HG02763 (cell line): Measurements from ENCODE around the gene RABAC1.
"Not testable (repeated sequence)": the region's sequence is repeated elsewhere in the genome, so short reads cannot be mapped to it uniquely, and the experiment has no call there.

Experiments
- ATAC-seq: cut with Tn5 transposase; IDR thresholded peaks from one replicate; pipeline ENCODE4 v1.9.1; 2021; ENCODE audit warnings: mild to moderate bottlenecking, moderate library complexity; ENCODE audit not compliant: unreplicated experiment

RABAC1 gene, protein sequence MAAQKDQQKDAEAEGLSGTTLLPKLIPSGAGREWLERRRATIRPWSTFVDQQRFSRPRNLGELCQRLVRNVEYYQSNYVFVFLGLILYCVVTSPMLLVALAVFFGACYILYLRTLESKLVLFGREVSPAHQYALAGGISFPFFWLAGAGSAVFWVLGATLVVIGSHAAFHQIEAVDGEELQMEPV

DNA sequence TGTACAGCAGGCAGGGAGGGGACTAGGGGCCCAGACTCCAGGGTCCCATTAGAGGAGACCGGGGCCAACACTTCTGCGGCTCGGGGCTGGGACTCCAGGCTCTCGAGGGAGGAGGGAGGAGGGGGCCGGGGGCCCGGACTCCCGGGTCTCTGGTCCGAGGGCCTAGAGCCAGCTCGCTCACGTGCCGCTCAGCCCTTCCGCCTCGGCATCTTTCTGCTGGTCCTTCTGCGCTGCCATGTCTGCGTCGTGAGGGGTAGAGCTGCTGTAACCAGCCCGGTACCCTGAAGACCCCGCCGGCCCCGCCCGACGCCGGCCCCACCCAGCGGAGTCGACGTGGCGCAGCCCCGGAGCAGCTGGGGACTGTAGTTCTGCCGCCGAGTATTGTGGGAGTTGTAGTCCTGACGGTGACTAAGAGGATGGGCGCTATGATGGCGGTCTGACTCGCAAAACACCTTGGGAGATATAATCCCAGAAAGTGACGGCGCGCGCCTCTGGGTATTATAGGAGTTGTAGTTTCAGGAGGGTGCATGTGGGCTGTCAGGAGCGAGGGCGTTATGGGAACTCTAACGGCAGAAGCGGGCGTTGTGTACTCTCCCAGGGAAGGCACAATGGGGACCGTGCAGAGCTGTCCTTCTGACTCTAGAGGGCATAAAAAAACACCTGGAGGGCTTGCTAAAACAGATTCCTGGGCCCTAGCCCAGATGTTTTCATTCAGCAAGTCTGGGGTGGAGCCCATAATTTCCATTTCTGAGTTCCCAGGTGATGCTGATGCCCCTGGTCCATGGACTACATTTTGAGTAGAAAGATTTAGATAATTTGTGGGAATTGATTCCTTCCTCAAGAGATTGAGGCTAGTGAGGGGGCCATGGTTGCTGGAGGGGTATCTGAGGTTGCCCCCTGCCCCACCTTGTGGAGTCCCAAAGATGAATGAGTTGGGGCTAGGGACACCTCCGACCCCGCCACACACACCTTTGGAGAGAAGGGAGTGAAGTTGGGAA is at the start of gene RABAC1:
RABAC1 (minus strand) TSS at position 266 of the 998 bp plus-strand sequence; CDS start at position 237, 29 bp downstream.
- peak; percentile 79 for ATAC-seq

DNA sequence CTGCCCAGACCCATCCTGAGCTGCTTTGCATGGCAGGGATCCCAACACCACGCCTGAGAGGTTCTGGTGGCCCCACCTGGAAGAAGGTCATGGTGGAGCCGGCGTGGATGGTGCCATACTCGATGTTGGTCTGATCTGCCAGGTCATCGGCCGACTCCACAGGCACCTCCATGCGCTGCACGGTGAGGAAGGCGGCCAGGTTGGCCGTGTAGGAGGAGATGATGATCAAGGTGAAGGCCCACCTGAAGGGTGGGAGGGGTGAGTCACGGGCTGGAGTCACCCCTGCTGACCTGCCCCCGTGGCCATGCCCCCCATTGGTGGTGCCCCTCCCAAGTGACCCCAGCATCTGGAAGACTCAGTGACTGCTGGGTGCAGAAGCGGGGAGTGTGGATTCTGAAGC is 47.4 kb upstream of the RABAC1 start:
- no peak for ATAC-seq

DNA sequence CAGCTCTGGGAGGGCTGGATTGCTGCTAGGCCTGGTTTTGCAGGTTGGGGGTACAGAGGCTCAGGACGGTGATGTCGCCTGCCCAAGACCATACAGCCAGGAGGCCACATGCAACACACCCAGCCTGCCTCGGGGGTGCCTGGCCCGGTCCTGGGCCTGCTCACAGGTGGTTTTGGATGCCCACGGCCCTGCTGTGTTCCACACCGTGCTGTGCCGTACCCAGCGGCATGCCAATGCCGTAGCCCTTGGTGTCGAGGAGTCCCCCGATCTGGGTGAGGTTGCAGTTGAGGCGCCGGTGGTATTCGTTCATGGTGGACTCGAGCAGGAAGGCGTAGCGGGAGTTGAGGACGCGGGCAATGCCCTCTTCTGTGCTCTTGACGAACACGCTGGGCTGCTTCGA is 46.4 kb upstream of the RABAC1 start:
- no peak for ATAC-seq

DNA sequence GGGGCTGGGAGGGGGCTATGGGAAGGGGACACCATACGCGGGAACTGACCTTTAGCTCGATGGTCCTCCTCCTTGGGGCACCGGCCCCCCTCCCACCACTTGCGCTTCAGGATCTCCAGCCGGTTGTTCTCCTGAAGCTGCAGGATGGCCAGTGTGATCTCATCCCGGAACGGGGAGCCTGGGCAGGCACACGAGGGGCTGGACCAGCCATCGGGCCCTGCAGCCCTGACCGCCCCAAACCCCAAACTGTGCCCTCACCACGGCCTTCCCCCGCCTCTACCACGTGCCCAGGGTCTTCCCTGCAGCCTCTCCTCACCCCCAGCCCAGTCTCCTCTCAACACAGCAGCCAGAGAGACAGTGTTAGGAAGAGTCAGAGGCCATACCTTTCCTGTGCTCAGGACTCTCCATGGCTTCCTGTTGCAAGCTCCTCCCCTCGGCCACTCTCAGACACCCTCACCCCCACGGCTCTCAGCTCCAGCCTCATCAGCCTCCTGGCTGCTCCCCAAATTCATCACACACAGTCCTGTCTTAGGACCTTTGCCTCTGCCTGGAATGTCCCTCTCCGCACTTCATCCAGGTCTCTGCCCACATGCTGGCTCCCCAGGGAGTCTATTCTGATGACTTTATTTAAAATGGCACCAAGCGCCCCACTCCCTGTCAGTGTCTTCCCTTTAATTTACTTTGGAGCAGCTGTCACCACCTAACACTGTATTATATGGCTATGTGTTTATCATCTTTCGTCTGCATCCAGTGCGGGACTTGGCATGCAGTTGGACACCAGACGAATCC is 44.6 kb upstream of the RABAC1 start:
- no peak for ATAC-seq

DNA sequence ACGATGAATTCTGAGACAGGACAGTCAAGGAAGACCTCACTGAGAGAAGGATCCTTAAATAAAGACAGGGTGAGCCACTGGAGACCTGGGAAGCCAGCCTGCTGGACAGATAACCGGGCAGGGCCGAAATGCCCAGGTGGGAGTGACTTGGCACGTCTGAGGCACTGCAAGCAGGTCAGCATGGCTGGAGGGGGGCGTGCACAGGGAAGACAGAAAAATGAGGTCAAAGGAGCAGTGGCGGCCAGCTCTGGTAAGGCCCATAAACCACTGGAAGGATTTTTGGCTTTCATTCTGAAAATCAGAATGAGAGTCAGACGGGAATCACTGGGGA is 40.7 kb upstream of the RABAC1 start:
- ATAC-seq, result no peak

DNA sequence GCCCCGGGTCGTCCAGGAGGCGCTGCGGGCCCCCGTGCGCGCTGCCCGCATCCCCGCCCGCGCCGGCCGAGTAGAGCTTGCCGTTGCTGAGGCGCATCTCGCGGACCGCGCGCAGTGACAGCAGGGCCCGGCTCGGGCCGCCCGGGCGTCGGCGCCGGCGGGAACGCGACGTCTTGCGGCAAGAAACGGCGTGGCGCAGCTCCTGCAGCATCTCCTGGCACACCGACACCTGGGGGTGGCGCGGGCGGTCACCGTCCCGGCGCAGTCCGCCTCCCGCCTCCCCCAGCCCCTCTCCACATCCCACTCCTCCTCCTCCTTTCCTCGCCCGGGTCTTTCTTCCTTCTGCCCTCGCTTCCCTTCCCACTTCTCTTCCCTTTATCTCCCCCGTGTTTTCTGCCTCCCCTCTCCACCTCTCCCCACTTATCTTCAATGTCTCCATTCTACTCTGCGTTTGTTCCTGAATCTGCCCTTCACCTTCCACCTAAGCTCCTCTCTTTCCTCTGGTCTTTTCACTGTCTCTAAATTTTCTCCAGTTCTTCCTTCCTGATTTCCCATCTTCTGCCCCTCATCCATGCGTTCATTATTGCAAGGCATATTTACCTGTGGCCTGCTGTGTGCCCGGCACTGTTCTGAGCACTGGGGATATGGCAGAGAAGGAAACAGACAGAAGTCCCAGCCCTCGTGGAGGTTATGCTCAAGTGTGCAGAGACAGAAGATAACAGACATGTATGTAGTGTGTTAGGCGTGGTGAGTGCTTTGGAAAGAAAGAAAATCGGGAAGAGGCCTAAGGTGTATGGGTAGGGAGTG is 40.2 kb upstream of the RABAC1 start:
- ATAC-seq, result no peak

DNA sequence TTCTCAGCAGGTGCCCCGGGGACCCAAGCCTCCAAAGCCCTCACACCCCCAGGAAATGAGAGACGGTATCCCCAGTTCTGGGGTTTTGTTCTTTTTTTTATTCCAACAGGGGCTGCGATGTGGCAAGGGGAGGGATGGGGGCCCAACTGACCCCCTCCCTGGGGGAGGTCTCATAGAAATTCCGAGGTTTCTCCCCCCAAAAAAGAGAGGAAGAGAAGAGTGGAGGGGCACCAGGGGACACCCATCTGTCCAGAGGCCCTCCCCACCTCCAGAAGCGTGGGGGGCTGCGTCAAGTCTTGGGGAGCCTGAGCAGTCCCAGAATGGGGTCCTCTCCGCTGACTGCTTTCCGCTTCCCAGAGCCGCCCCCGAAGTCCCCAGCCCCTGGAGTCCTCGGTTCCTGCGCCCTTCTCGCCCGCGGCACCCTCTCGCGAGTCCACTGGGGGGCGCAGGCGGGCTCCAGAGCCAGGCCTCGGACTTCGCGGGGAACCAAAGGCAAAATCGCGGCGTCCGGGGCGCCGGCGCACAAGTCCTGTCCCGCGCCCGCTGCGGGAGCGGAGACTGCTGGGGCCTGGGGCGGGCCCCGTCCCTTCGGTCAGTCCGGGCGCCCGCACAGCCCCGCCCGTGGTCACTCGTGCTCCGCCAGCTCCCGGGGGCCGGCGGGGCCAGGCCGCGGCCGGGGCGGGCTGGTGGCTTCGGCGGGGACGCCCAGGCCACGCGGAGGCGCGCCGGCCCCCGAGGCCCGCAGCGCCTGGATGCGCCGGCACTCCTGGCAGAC is 39.3 kb upstream of the RABAC1 start:
- no peak for ATAC-seq

DNA sequence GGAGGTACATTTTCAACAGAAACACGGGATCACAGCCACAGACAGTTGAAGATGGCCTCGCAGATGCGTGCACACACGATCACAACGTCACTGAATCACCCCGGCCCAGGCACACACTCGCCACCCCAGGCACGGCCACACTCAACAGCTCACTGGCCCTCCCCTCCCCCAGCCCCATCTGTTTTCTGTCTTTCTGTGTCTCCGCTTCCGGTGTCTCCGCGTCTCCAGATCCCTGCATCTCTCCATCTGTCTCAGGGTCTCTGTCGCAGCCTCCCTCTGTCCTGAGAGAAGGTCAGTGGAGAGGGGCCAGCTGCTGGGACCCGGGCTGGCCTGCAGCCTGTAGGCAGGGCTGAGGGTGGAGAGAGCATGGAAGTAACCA is 38.7 kb upstream of the RABAC1 start:
- ATAC-seq, result no peak

DNA sequence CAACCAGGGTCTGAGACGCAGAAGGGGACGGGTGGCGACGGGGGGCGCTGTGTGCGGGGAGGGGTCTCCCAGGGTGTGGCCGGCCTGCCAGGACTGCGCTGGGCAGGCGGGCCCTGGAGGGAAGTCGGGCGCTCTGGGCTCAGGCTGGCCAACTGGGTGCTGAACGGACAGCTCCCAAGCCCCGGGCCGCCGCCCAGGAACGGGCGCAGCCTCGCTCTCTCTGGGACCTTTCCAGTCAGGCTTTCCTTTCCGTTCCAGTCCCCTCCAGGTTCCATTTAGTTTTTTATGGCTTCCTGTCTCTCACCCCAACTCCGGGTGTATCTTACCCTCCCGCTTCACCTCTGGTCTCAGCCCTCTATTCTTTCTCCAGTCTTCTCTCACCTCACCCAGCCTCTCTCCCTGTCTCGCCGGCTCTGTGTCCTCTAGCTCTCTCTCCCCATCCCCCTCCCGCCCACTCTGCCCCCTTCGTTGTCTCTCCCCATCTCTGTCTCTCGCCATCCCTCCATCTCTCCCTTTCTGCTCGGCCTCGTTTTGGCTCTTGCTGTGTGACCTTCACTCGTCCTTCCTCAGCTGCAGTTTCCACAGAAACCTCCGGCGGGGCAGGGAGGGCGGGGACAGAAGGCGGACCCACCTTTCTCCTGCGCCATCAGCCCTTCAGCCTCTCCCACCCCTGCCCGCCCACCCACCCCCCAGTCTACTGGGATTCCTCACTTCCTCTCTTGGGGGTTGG is 38.2 kb upstream of the RABAC1 start:
- no peak for ATAC-seq

DNA sequence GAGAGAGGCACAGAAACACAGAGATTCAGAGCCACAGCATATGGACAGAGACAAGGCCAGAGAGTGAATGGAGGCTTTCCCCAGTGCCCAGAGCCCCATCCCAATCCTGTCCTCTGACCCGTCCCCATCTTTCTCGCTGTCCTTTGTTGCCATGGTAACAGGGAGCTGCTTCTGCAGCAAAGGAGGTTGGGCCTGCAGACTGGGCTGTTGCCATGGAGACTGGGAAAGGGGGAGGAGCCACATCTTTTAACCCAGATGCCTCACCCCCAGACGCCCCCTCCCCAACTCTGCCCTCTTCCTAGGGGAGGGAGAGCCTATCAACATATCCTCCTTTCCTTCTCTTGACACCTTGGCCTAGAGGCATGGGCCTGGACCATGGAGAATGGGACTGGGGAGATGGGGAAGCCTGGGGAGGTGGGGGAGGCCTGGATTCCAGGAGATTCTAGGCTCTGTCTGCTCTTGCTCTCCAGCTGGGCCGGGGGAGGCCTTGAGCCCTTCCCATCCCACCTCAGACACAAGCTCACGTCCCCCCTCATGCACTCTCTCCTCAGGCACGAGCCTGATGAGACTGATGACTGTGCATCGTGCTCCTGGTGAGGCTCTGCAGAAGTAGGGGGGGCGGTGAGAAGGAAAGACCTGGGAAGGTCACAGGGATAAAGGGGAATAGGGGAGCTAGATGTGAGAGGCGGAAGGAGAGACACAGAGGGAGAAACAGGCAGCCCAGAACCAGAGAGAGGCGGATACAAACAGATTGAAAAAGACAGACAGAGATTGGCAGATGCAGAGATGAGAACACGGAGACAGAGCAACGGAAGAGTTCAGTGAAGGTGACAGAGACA is 37.1 kb upstream of the RABAC1 start:
- ATAC-seq, result no peak

DNA sequence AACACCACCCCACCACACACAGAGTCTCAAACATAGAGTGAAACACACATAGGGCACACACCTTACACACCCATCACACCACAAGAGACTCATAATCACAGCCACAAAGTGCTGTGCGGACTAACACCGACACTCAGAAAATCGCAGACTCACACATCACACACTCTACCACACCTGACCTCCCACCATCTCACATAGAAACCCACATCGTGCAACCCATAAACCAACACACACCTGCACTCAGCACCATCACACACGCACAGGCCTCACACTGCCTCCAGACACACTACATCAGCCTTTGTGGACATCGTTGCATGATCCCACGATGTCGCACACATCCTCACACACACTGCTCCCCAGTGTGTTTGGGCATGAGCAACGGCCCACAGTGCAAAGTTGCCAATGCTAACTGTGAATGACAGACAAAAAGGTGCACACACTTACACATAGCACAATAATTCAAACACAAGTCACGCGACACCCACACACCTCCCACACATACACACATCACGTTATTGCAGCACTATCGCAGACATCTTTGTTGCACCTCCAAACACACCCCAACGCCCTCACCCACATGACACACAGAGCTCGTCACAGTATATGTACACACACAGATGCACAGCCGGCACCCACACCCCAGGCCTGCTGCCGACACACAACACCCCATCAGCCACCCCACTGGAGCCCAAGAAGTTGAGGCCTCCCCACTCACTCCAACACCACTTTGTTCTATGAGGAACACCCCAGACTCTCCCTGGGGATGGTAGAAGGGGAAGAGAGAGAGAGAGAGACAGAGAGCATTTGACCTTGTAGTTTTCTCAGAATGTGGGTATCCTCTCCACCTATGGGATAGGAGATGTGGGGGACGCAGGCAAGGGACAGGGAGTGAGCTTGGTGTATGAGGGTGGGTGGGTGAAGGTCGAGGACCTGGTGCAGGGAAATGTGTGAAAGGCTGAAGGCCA is 36.2 kb upstream of the RABAC1 start:
- ATAC-seq, result no peak

DNA sequence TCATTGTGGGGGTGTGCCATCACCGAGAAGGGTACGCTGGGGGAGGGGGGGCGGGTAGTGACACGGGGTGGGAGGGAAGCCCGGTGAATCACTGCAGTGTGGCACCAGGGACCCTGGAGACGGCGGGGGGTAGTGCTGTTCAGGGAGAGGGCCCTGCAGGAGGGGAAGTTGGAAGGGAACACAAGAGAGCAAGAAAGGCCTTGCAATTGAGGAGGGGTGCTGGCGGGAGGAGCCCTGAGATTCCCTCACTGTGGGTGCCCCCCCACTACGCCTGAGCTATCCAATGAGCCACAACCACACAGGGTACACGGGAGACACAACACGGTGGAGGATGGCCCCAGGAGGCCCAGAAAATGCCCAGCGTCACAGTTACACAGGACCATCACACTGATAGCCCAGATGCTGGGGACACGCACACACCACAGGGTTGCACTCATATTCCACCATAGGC is 35.4 kb upstream of the RABAC1 start:
- no peak for ATAC-seq

DNA sequence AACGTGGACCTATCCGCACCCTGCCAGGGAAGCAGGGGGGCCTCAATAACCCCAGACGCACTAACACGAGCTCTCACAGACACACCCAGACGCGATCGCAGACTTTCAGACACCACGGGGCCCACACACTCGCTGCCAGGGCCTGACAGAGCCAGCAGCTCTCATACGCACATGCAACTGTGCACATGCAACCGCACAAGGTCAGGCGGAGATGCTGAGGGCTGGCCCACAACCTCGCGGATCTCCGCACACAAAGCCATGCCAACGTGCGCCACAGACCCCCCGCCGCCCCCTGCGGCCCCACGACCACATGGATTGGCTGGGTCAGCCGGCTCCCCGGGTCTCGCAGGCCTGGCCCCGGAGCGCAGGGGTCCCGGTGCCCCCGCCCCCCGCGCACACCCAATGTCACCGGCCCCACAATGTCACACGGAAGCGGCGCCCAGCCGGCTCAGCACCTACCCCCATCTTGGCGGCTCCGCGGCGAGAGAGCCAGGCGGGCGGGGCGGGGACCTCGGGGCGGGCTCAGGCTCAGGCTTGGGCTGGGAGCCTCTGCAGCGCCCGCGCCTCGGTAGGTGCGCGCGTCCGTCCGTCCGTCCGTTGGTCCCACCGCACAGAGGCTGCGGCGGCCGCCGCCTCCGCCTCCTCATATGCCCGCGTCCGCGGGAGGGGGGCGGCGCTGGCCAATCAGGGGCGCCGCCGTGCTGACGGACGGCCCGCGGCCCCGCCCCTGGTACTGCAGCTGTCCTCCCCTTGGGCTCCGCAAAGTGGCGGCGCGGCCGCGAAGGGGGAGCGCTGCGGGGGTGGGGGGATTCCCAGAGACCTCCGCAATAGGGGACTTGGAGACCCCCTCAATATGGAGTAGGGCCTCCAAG is 34.7 kb upstream of the RABAC1 start, which contains the start of gene ATP1A3:
ATP1A3 (minus strand) TSS at position 619 of the 872 bp plus-strand sequence; CDS start at position 465, 154 bp downstream.
- peak; percentile 56 for ATAC-seq

DNA sequence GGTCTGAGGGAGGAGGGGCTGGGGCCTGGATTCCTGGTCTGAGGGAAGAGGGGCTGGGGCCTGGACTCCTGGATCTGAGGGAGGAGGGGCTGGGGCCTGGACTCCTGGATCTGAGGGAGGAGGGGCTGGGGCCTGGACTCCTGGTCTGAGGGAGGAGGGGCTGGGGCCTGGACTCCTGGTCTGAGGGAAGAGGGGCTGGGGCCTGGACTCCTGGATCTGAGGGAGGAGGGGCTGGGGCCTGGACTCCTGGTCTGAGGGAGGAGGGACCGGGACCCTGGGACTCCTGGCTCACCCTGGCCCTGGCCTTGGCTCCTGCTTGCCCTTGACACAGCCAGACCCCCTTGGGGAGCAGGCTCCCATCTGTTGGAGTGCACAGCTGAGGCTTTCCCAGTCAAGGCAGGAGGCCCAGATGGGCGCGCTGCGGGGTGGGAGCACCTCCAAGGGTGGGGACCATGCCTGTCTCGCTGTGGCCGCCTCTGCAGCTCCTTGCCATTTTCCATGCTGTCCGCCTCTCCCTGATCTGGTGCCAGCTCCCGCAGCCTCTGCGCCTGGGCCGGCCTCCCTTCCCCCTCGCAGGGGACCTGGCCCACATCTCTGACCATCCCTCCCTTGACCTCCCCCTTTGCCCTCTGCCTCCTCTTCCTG is 32.9 kb upstream of the RABAC1 start:
- not testable (repeated sequence) for ATAC-seq

DNA sequence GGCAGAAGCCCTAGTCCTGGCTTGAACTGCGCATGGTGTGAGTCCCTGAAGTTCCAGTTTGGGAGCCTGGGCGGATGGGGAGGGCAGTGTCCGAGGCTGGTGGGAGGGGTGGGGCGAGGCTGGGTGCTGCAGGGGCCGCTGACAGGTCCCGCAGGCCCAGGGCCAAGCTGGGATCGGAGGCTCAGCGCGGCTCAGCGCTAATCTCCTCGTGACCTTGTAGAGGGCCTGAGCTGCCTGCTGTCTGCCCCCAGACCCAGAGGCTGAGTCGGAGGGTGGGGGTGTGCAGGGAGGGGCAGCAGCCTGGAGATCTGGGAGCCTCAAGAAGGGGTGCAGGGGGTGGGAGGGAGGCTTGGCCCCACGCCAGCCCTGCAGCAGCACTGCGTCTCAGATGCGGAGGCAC is 31.9 kb upstream of the RABAC1 start:
- ATAC-seq, result no peak

DNA sequence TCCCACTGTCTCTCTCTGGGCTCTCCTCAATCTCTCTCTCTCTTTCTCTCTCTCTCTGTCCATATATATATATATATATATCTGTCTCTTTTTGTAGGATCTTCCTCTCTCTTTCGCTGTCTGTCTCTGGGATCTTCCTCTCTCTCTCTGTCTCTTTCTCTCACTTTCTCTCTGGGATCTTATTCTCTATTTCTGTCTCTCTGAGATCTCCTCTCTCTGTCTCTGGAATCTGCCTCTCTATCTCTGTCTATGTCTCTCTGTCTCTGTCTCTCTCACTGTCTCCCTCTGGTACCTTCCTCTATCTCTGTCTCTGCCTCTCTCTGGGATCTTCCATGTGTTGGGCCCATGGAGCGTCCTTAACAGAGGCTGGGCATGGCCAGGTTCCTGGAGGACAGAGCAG is 31.5 kb upstream of the RABAC1 start:
- ATAC-seq, result no peak
